Activated CD8-positive, alpha-beta T cell treated with anti-CD3 and anti-CD28 coated beads for 36 hours (primary cell): Measurements from ENCODE around the gene USP20. TPM values are rescaled to one million over a fixed set of nuclear protein-coding genes. Genes with fewer than 3 reads are reported as not detected.

Experiments used
- ATAC-seq: fragments of 200-7000 bp; cut with Tn5 transposase; one replicate; pipeline ENCODE4 v1.10.0; 2021; ENCODE audit warnings: mild to moderate bottlenecking, moderate library complexity
- CTCF ChIA-PET: fragments of 350-600 bp; sonication (Branson Sonifier 250); formaldehyde crosslinking; loops from one replicate; lab custom pipeline; 2021; ENCODE audit warnings: antibody characterized with exemption; lab: Charles Lee
- POLR2A ChIA-PET: fragments of 350-600 bp; sonication (Branson Sonifier 250); formaldehyde crosslinking; loops from one replicate; lab custom pipeline; 2021; ENCODE audit warnings: antibody characterized with exemption; lab: Charles Lee
- DNase-seq: peaks from one replicate; pipeline ENCODE4 v3.0.0-alpha.2; 2020
- H3K27ac Mint-ChIP-seq: one replicate; pipeline ENCODE4 v1.8.0; 2021; ENCODE audit warnings: mild to moderate bottlenecking, mixed read lengths
- H3K27me3 Mint-ChIP-seq: one replicate; pipeline ENCODE4 v1.8.0; 2021; ENCODE audit warnings: mixed read lengths
- H3K36me3 Mint-ChIP-seq: one replicate; pipeline ENCODE4 v1.8.0; 2021; ENCODE audit warnings: low read depth, mixed read lengths
- H3K4me1 Mint-ChIP-seq: one replicate; pipeline ENCODE4 v1.8.0; 2021; ENCODE audit warnings: low read depth, mixed read lengths
- H3K4me3 Mint-ChIP-seq: one replicate; pipeline ENCODE4 v1.8.0; 2021; ENCODE audit warnings: mild to moderate bottlenecking, moderate library complexity, mixed read lengths
- H3K9me3 Mint-ChIP-seq: one replicate; pipeline ENCODE4 v1.8.0; 2021; ENCODE audit warnings: mixed read lengths
- CTCF ChIP-seq: fragments of 200-600 bp; IDR thresholded peaks from one replicate; pipeline ENCODE4 v1.8.0; 2022; ENCODE audit warnings: antibody characterized with exemption, mild to moderate bottlenecking
- intact Hi-C: fragments of 100-400 bp; cut with micrococcal nuclease; formaldehyde crosslinking; loops from one replicate; pipeline ENCODE4 v1.10.0; 2022
- total RNA-seq, 2 experiments: library from RNA; stranded (reverse); gene quantifications; one replicate each; pipeline ENCODE4 v1.2.3, GENCODE V29; 2021

The USP20 gene
- total RNA-seq, 2 experiments from 2014 or later, result 55.3 to 55.9 TPM

- CTCF ChIA-PET, result no interaction called here
Observed at GRCh38 chr9:129816501-129817435, 18.5 kb upstream of the USP20 start.

GRCh38 chr9:129822898-129823541, 12.2 kb upstream of the USP20 start:
- Mint-ChIP-seq H3K4me1 (peaks cover 12% of the 10 kb centered on the region), H3K4me3 (peak overlapping the region; percentile 86), H3K36me3 (peaks cover 39% of the 10 kb centered on the region), H3K27me3 (no peaks in the 10 kb centered on the region), H3K27ac (peak overlapping the region; percentile 61), H3K9me3 (no peaks in the 10 kb centered on the region)
- POLR2A ChIA-PET, result interaction anchor here (0.6 to 3.2 kb wide), 8 partner anchors 8 to 233 kb away, joined by 3 to 17 read pairs (median 8); partner anchors contain the start of genes C9orf78, TOR1B and USP20
- CTCF ChIA-PET, result no interaction called here
- intact Hi-C loops, result no loop called here
- no peak for TF ChIP-seq CTCF
- DNase-seq, result peak; percentile 46
- ATAC-seq, result peak; percentile 33

More at GRCh38 chr9:129816501-129817435, 18.5 kb upstream of the USP20 start:
- Mint-ChIP-seq H3K27me3 (no peaks in the 10 kb centered on the region), H3K4me1 (peaks cover 7% of the 10 kb centered on the region), H3K9me3 (no peaks in the 10 kb centered on the region), H3K36me3 (peaks cover 51% of the 10 kb centered on the region), H3K27ac (peak overlapping the region; percentile 22), H3K4me3 (no peak overlapping the region)
- POLR2A ChIA-PET, result interaction anchor here (1.0 to 1.8 kb wide), 2 partner anchors 8 to 13 kb away, joined by 3 to 7 read pairs; partner anchors contain the start of gene TOR1B
- no peak for TF ChIP-seq CTCF
- DNase-seq (no peak), ATAC-seq (no peak)
- intact Hi-C loops, result no loop called here

- ATAC-seq (peak; percentile 38), DNase-seq (peak; percentile 23)
- Mint-ChIP-seq H3K4me1 (peaks cover 12% of the 10 kb centered on the region), H3K27ac (peak overlapping the region; percentile 61), H3K9me3 (no peaks in the 10 kb centered on the region), H3K4me3 (peak overlapping the region; percentile 86), H3K36me3 (peaks cover 36% of the 10 kb centered on the region), H3K27me3 (no peaks in the 10 kb centered on the region)
- ChIA-PET CTCF (no interaction called here), POLR2A (interaction anchor here (0.6 to 3.2 kb wide), 8 partner anchors 9 to 185 kb away, joined by 3 to 17 read pairs (median 8); partner anchors contain the start of genes C9orf78, TOR1B and USP20)
- TF ChIP-seq CTCF, result no peak
- intact Hi-C loops, result no loop called here
Observed at GRCh38 chr9:129823542-129823934, 11.7 kb upstream of the USP20 start.

- TF ChIP-seq CTCF, result no peak
- Mint-ChIP-seq H3K27me3 (no peaks in the 10 kb centered on the region), H3K4me1 (peaks cover 12% of the 10 kb centered on the region), H3K9me3 (no peaks in the 10 kb centered on the region), H3K27ac (peak within 1 kb of the TSS; percentile 61), H3K4me3 (peak within 1 kb of the TSS; percentile 86), H3K36me3 (peaks cover 35% of the 10 kb centered on the region)
- ChIA-PET POLR2A (interaction anchor here (0.6 to 3.1 kb wide), 7 partner anchors 9 to 185 kb away, joined by 3 to 17 read pairs (median 8); partner anchors contain the start of genes C9orf78, TOR1B and USP20), CTCF (no interaction called here)
- DNase-seq (peak; percentile 97), ATAC-seq (peak; percentile 92)
- intact Hi-C loops, result no loop called here
Observed at GRCh38 chr9:129823935-129824601, 11.2 kb upstream of the USP20 start, which contains the start of gene TOR1A. TOR1A (minus strand) TSS chr9:129824136; CDS start chr9:129824085, 51 bp downstream.
